Lower leg skin (tissue), 4 donors: ENCODE measurements around the gene FFAR4. TPM values are rescaled to one million over a fixed set of nuclear protein-coding genes. Genes with fewer than 3 reads are reported as not detected.

Experiments
- DNase-seq, 2 donors: peaks; one replicate each; pipeline ENCODE4 v3.0.0-alpha.2; 2019; ENCODE audit warnings: low spot score in 2 of 2
- H3K4me3 ChIP-seq: fragments of 200-600 bp; sonication (generic); 2 replicates; pipeline ENCODE4 v1.5.1; 2017; ENCODE audit warnings: mild to moderate bottlenecking, low read depth; ENCODE audit not compliant: poor library complexity, severe bottlenecking
- CTCF ChIP-seq, 3 donors: fragments of 450-650 bp; IDR thresholded peaks; one replicate each; pipeline ENCODE4 v1.5.1; 2016; ENCODE audit warnings: antibody characterized with exemption in 3 of 3, mild to moderate bottlenecking in 3 of 3, moderate library complexity in 2 of 3
- POLR2A ChIP-seq, 2 donors: fragments of 450-650 bp; IDR thresholded peaks; one replicate each; pipeline ENCODE4 v1.6.1; 2016 to 2017; ENCODE audit warnings: antibody characterized with exemption in 2 of 2, mild to moderate bottlenecking in 1 of 2, moderate library complexity in 1 of 2
- WGBS, 2 donors: methylation state at CpG; one replicate each; pipeline ENCODE4 v1.1.5; 2018; 5-methylcytosine and 5-hydroxymethylcytosine counted together
- intact Hi-C: fragments of 100-400 bp; cut with DNase I; formaldehyde crosslinking; loops from one replicate; pipeline ENCODE4 v1.15.0; 2023; ENCODE audit warnings: low total_unique reads
- total RNA-seq, 4 donors: library from RNA; depleted of rRNA; stranded (reverse); fragments of >200 nt; gene quantifications; one replicate each; pipeline ENCODE4 v1.1.0, GENCODE V29; 2016

Gene FFAR4
- total RNA-seq, 4 donors from 2014 or later: 0.34 to 6.1 (median 0.81) TPM

GRCh38 chr10:93573924-93574323 lies 7.5 kb downstream of the FFAR4 start:
- no peak for DNase-seq
- TF ChIP-seq POLR2A (IDR thresholded peaks at IDR 0.05) (no peak), CTCF (IDR thresholded peaks at IDR 0.05) (no peak)
- no peak overlapping the region for H3K4me3 ChIP-seq
- intact Hi-C loops: no loop called here
- WGBS, 2 donors: 57 to 59% methylated on average over 3 of the region's 3 CpGs

GRCh38 chr10:93576888-93577287 lies 10.4 kb downstream of the FFAR4 start:
- DNase-seq: no peak
- H3K4me3 ChIP-seq: no peak overlapping the region
- intact Hi-C loops: no loop called here
- WGBS, 2 donors: 52 to 58% methylated on average over 3 of the region's 3 CpGs
- TF ChIP-seq CTCF (IDR thresholded peaks at IDR 0.05): no peak

- TF ChIP-seq POLR2A (IDR thresholded peaks at IDR 0.05): no peak
- TF ChIP-seq CTCF (IDR thresholded peaks at IDR 0.05): no peak
- H3K4me3 ChIP-seq: no peak overlapping the region
- DNase-seq: no peak
- intact Hi-C loops: no loop called here
- 80% methylated on average over 3 of the region's 3 CpGs for WGBS, 2 donors
Observed at GRCh38 chr10:93577565-93577964, 11.1 kb downstream of the FFAR4 start.

- DNase-seq: no peak
- 61 to 72% methylated on average over 7 of the region's 7 CpGs for WGBS, 2 donors
Observed at GRCh38 chr10:93579089-93579488, 12.6 kb downstream of the FFAR4 start.

GRCh38 chr10:93579985-93580711 lies 13.7 kb downstream of the FFAR4 start:
- WGBS, 2 donors: 81 to 82% methylated on average over 3 of the region's 3 CpGs
- intact Hi-C loops: no loop called here

More at GRCh38 chr10:93579089-93579488, 12.6 kb downstream of the FFAR4 start:
- H3K4me3 ChIP-seq: no peak overlapping the region
- no peak for TF ChIP-seq CTCF (IDR thresholded peaks at IDR 0.05)
- no peak for TF ChIP-seq POLR2A (IDR thresholded peaks at IDR 0.05)
- intact Hi-C loops: no loop called here

More at GRCh38 chr10:93579985-93580711, 13.7 kb downstream of the FFAR4 start:
- DNase-seq: no peak
- TF ChIP-seq POLR2A (IDR thresholded peaks at IDR 0.05) (no peak), CTCF (IDR thresholded peaks at IDR 0.05) (no peak)
- H3K4me3 ChIP-seq: no peak overlapping the region
